ENCODE measurements around the gene SH3GL2.

SH3GL2 gene

GRCh38 chr9:17824191-17824590, 245.3 kb downstream of the SH3GL2 start:
- no peak for DNase-seq

GRCh38 chr9:17824616-17825264, 245.9 kb downstream of the SH3GL2 start:
- DNase-seq, result no peak

GRCh38 chr9:17825265-17825659, 246.4 kb downstream of the SH3GL2 start:
- no peak for DNase-seq

- no peak for DNase-seq
These were observed 250.2 kb downstream of the SH3GL2 start for GRCh38 chr9:17829064-17829463.

GRCh38 chr9:17829812-17830385, 251.0 kb downstream of the SH3GL2 start:
- DNase-seq, result no peak

- DNase-seq, result no peak
These were observed 253.9 kb downstream of the SH3GL2 start for GRCh38 chr9:17832812-17833211.

GRCh38 chr9:17833846-17834245, 255.0 kb downstream of the SH3GL2 start:
- no peak for DNase-seq

GRCh38 chr9:17837965-17838364, 259.1 kb downstream of the SH3GL2 start:
- no peak for DNase-seq

GRCh38 chr9:17839776-17840175, 260.9 kb downstream of the SH3GL2 start:
- no peak for DNase-seq

GRCh38 chr9:17843236-17843635, 264.4 kb downstream of the SH3GL2 start:
- DNase-seq, result no peak
